Breast epithelium (tissue), 4 donors: Measurements from ENCODE around the gene EPHB2. TPM values are rescaled to one million over a fixed set of nuclear protein-coding genes. Genes with fewer than 3 reads are reported as not detected.

Source experiments
- DNase-seq, 2 donors: peaks; one replicate each; pipeline ENCODE4 v3.0.0-alpha.2; 2019; ENCODE audit warnings: low spot score in 2 of 2
- H3K27ac ChIP-seq, 2 donors: fragments of 200-600 bp; sonication (generic) in 1 of 2; one replicate each; pipeline ENCODE4 v1.5.1; 2016 to 2019; ENCODE audit warnings: mild to moderate bottlenecking in 1 of 2
- H3K27me3 ChIP-seq, 2 donors: fragments of 200-600 bp; sonication (generic) in 1 of 2; one replicate each; pipeline versions ENCODE4 v1.5.1 to v1.6.0; 2017 to 2019; ENCODE audit warnings: control low read depth in 1 of 2, mild to moderate bottlenecking in 1 of 2
- H3K36me3 ChIP-seq: fragments of 200-600 bp; one replicate; pipeline ENCODE4 v1.5.1; 2019
- H3K4me1 ChIP-seq, 2 donors: fragments of 200-600 bp; sonication (generic); one replicate each; pipeline ENCODE4 v1.5.1; 2016 to 2019; ENCODE audit warnings: control low read depth in 1 of 2
- H3K4me3 ChIP-seq, 3 donors: fragments of 200-600 bp; sonication (generic); 1 replicate in 2 of 3; 2 replicates in 1 of 3; pipeline ENCODE4 v1.5.1; 2016 to 2019; ENCODE audit warnings: mild to moderate bottlenecking in 3 of 3, moderate library complexity in 2 of 3
- H3K9me3 ChIP-seq, 2 donors: fragments of 200-600 bp; sonication (generic) in 1 of 2; one replicate each; pipeline ENCODE4 v1.5.1; 2016 to 2019; ENCODE audit warnings: control low read depth in 1 of 2
- CTCF ChIP-seq, 3 donors: fragments of 450-650 bp; IDR thresholded peaks; one replicate each; pipeline ENCODE4 v1.5.1; 2016 to 2017; ENCODE audit warnings: antibody characterized with exemption in 3 of 3, mild to moderate bottlenecking in 3 of 3, moderate library complexity in 3 of 3
- POLR2A ChIP-seq: fragments of 450-650 bp; IDR thresholded peaks from one replicate; pipeline ENCODE4 v1.6.1; 2016; ENCODE audit warnings: antibody characterized with exemption, mild to moderate bottlenecking, moderate library complexity
- POLR2AphosphoS5 ChIP-seq, 3 donors: sonication (generic); formaldehyde crosslinking; IDR thresholded peaks; one replicate each; pipeline ENCODE4 v1.6.1; 2017; ENCODE audit warnings: antibody characterized with exemption in 3 of 3
- intact Hi-C: fragments of 100-400 bp; cut with DNase I; formaldehyde crosslinking; loops from one replicate; pipeline ENCODE4 v1.15.1; 2023; ENCODE audit warnings: low total_unique reads
- total RNA-seq, 3 donors: library from RNA; depleted of rRNA; stranded (reverse); fragments of >200 nt; gene quantifications; one replicate each; pipeline ENCODE4 v1.1.0, GENCODE V29; 2016

EPHB2 gene
- total RNA-seq, 3 donors from 2014 or later: 1.3 to 4.6 (median 1.5) TPM

DNA sequence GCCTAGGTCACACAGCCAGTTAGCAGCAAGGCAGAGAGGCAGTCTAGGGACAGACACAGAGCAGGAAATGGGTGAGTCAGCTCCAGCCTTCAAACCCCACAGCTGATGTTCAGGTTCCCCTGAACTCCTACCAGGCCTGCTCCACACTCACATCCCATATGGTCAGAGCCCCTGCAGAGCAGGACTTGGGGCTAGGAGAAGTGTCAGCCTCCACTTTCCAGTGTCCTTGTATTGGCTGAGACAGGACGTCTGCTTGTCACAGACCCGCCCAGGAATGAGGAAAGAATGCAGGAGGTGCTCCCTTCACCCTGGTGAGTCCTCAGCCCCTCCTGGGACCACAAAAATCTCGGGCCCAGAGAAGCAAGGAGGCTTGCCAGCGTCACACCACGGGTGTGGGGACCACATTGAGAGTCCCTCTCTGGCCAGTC lies 169.5 kb downstream of the EPHB2 start:
- H3K27ac ChIP-seq: no peak overlapping the region
- H3K4me3 ChIP-seq: no peak overlapping the region
- no peaks in the 10 kb centered on the region for H3K27me3 ChIP-seq
- TF ChIP-seq POLR2AphosphoS5 (IDR thresholded peaks at IDR 0.05): no peak
- no peak for TF ChIP-seq CTCF (IDR thresholded peaks at IDR 0.05)
- TF ChIP-seq POLR2A: no peak
- intact Hi-C loops: no loop called here
- H3K4me1 ChIP-seq: no peaks in the 10 kb centered on the region
- H3K9me3 ChIP-seq: no peaks in the 10 kb centered on the region
- no peak for DNase-seq
- H3K36me3 ChIP-seq: no peaks in the 10 kb centered on the region

DNA sequence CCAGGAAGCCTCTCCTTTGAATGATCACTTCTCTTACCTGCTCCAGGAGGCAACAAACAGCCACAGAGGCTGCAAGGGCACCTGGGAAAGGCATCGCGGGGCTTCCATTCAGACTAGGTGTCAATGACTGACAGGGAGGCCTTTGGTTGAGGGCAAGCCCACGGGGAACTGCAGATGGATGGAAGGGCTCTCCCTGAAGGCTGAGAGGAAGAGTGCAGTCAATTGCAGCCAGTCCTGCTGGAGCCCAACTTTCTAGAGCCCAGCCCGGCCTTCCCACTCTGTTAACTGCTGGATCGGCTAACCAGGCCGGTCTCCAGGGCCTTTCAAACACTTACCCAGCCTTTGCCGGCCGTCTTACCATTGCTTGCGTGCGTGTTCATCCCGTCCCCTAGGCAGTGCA lies 172.8 kb downstream of the EPHB2 start:
- TF ChIP-seq POLR2A: no peak
- no peak for TF ChIP-seq CTCF (IDR thresholded peaks at IDR 0.05)
- TF ChIP-seq POLR2AphosphoS5 (IDR thresholded peaks at IDR 0.05): no peak
- intact Hi-C loops: no loop called here
- Histone ChIP-seq H3K9me3 (no peaks in the 10 kb centered on the region), H3K4me1 (no peaks in the 10 kb centered on the region), H3K36me3 (no peaks in the 10 kb centered on the region), H3K27me3 (no peaks in the 10 kb centered on the region), H3K27ac (no peak overlapping the region), H3K4me3 (no peak overlapping the region)
- DNase-seq: no peak

- no peaks in the 10 kb centered on the region for H3K36me3 ChIP-seq
- no peaks in the 10 kb centered on the region for H3K9me3 ChIP-seq
- H3K4me3 ChIP-seq: no peak overlapping the region
- no peak for TF ChIP-seq POLR2A
- H3K27me3 ChIP-seq: no peaks in the 10 kb centered on the region
- DNase-seq: no peak
- no peak overlapping the region for H3K27ac ChIP-seq
- H3K4me1 ChIP-seq: no peaks in the 10 kb centered on the region
- intact Hi-C loops: no loop called here
Observed at GRCh38 chr1:22884806-22885530, 174.3 kb downstream of the EPHB2 start.

- intact Hi-C loops: no loop called here
- TF ChIP-seq CTCF (IDR thresholded peaks at IDR 0.05): no peak
- no peak for TF ChIP-seq POLR2AphosphoS5 (IDR thresholded peaks at IDR 0.05)
- no peak for TF ChIP-seq POLR2A
- H3K4me3 ChIP-seq: no peak overlapping the region
- DNase-seq: no peak
- no peak overlapping the region for H3K27ac ChIP-seq
- no peaks in the 10 kb centered on the region for H3K27me3 ChIP-seq
- H3K4me1 ChIP-seq: no peaks in the 10 kb centered on the region
- no peaks in the 10 kb centered on the region for H3K9me3 ChIP-seq
- H3K36me3 ChIP-seq: no peaks in the 10 kb centered on the region
Observed at GRCh38 chr1:22886211-22886610, 175.6 kb downstream of the EPHB2 start.

- DNase-seq: no peak
- no peaks in the 10 kb centered on the region for H3K9me3 ChIP-seq
- H3K36me3 ChIP-seq: no peaks in the 10 kb centered on the region
- H3K27ac ChIP-seq: no peak overlapping the region
- intact Hi-C loops: no loop called here
- H3K4me3 ChIP-seq: no peak overlapping the region
- no peak for TF ChIP-seq CTCF (IDR thresholded peaks at IDR 0.05)
- TF ChIP-seq POLR2AphosphoS5 (IDR thresholded peaks at IDR 0.05): no peak
- TF ChIP-seq POLR2A: no peak
- H3K27me3 ChIP-seq: no peaks in the 10 kb centered on the region
- no peaks in the 10 kb centered on the region for H3K4me1 ChIP-seq
Observed at GRCh38 chr1:22887491-22887890, 176.9 kb downstream of the EPHB2 start.
